GM12878 (cell line): ENCODE results near the gene ORAI1.

Experiments
- EZH2 ChIP-seq: IDR thresholded peaks from 2 replicates; pipeline ENCODE4 v1.6.1; 2012; ENCODE audit warnings: low read depth, mild to moderate bottlenecking, control low read depth, inconsistent platforms, low read length, borderline replicate concordance; ENCODE audit not compliant: control insufficient read depth
- GABPA ChIP-seq: IDR thresholded peaks from 2 replicates; pipeline ENCODE4 v1.6.1; 2014; ENCODE audit warnings: antibody characterized with exemption, low read depth, mild to moderate bottlenecking, inconsistent platforms
- JUND ChIP-seq: IDR thresholded peaks from 2 replicates; pipeline ENCODE4 v1.6.1; 2012; ENCODE audit warnings: low read depth, mild to moderate bottlenecking, low read length, improper control_type of control experiment, moderate library complexity
- KLF5 ChIP-seq: fragments of 450-650 bp; IDR thresholded peaks from 2 replicates; pipeline ENCODE4 v1.6.1; 2014; ENCODE audit warnings: mild to moderate bottlenecking; ENCODE audit not compliant: partially characterized antibody
- MAX ChIP-seq: IDR thresholded peaks from 2 replicates; pipeline ENCODE4 v1.6.1; 2012; ENCODE audit warnings: low read depth, low read length, improper control_type of control experiment
- MYB ChIP-seq: fragments of 150-350 bp; IDR thresholded peaks from 2 replicates; pipeline ENCODE4 v1.6.1; 2014; ENCODE audit warnings: mild to moderate bottlenecking, low read depth, low read length, borderline replicate concordance
- NR2F1 ChIP-seq: fragments of 450-650 bp; conservative IDR thresholded peaks from 2 replicates; pipeline ENCODE4 v1.6.1; 2017; ENCODE audit warnings: mild to moderate bottlenecking
- PAX8 ChIP-seq: fragments of 450-650 bp; IDR thresholded peaks from 2 replicates; pipeline ENCODE4 v1.6.1; 2017; ENCODE audit warnings: mild to moderate bottlenecking, moderate library complexity
- POLR2AphosphoS5 ChIP-seq: IDR thresholded peaks from 2 replicates; pipeline ENCODE4 v1.6.1; 2011; ENCODE audit warnings: mild to moderate bottlenecking, low read length, inconsistent platforms
- SMC3 ChIP-seq: IDR thresholded peaks from 2 replicates; pipeline ENCODE4 v1.6.1; 2011; ENCODE audit warnings: low read length, improper control_type of control experiment, borderline replicate concordance
- SUZ12 ChIP-seq: fragments of 200-600 bp; sonication (generic); IDR thresholded peaks from one replicate; pipeline ENCODE4 v1.6.1; 2018; ENCODE audit warnings: antibody characterized with exemption, mild to moderate bottlenecking; ENCODE audit not compliant: unreplicated experiment
- TCF3 ChIP-seq: IDR thresholded peaks from 2 replicates; pipeline ENCODE4 v1.6.1; 2012; ENCODE audit warnings: low read depth, mild to moderate bottlenecking, low read length, borderline replicate concordance; ENCODE audit not compliant: insufficient read depth
- TF ChIP-seq, protein P1 (sequence below), 3 experiments: IDR thresholded peaks in 2 of 3; conservative IDR thresholded peaks in 1 of 3; 2 replicates each; pipeline ENCODE4 v1.5.1; 2011; ENCODE audit warnings: low read depth in 3 of 3, low read length in 3 of 3, mild to moderate bottlenecking in 3 of 3, control low read depth in 2 of 3, moderate library complexity in 2 of 3, inconsistent platforms in 1 of 3, mixed read lengths in 1 of 3; ENCODE audit not compliant: control insufficient read depth in 2 of 3, insufficient read depth in 1 of 3; ENCODE audit errors: extremely low read depth in 1 of 3

DNA sequence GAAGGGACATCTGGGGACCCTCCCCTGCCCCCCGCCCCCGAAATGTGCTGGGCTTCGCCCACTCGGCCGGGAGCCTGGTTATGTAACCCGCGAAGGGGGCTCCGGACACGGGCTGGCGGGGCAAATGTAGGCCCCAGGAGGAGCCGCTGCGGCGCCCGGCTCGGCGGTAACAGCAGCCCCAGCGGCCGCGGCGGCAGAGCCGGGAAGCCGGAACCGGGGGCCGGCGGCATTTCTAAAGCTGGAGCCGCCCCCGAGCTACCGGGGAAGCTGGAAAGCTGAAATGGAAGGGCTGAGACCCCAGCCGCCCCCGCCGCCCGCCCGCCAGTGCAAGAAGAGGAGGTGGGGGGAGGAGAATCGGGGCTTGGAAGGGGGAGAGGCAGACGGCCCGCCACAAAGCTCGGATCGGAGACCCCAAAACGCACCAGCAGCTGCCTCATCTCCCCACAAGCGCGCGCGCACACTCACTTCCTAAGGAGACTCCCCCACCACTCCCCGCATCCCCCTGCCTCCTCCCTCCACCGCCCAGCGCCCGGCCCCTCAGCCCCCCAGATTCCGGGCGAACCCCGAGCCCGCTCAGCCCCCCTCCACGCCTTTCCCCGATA is 47.0 kb upstream of the ORAI1 start:
- TF ChIP-seq MAX (no peak), EZH2 (no peak), SMC3 (no peak), JUND (no peak), KLF5 (no peak), NR2F1 (no peak), MYB (no peak), PAX8 (no peak), POLR2AphosphoS5 (no peak), TCF3 (no peak), SUZ12 (no peak), GABPA (no peak)
- TF ChIP-seq, protein P1, sequence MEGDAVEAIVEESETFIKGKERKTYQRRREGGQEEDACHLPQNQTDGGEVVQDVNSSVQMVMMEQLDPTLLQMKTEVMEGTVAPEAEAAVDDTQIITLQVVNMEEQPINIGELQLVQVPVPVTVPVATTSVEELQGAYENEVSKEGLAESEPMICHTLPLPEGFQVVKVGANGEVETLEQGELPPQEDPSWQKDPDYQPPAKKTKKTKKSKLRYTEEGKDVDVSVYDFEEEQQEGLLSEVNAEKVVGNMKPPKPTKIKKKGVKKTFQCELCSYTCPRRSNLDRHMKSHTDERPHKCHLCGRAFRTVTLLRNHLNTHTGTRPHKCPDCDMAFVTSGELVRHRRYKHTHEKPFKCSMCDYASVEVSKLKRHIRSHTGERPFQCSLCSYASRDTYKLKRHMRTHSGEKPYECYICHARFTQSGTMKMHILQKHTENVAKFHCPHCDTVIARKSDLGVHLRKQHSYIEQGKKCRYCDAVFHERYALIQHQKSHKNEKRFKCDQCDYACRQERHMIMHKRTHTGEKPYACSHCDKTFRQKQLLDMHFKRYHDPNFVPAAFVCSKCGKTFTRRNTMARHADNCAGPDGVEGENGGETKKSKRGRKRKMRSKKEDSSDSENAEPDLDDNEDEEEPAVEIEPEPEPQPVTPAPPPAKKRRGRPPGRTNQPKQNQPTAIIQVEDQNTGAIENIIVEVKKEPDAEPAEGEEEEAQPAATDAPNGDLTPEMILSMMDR (IDR thresholded peaks at IDR 0.05 in 2 of 3, conservative IDR thresholded peaks at IDR 0.05 in 1 of 3; ENCODE audit: control insufficient read depth in 2 of 3, extremely low read depth in 1 of 3, insufficient read depth in 1 of 3, low read depth in 3 of 3, low read length in 3 of 3) = peak in 1 of 3 experiments; percentile 1; a peak in 1 of 6 replicates
